Lower leg skin (tissue), 3 donors: ENCODE results near the gene ZC3HAV1.

Experiments used
- POLR2A ChIP-seq, 2 donors: fragments of 450-650 bp; IDR thresholded peaks; one replicate each; pipeline ENCODE4 v1.6.1; 2016 to 2017; ENCODE audit warnings: antibody characterized with exemption in 2 of 2, mild to moderate bottlenecking in 1 of 2, moderate library complexity in 1 of 2
- TF ChIP-seq, protein P1 (sequence below), 3 donors: fragments of 450-650 bp; IDR thresholded peaks; one replicate each; pipeline ENCODE4 v1.5.1; 2016; ENCODE audit warnings: antibody characterized with exemption in 3 of 3, mild to moderate bottlenecking in 3 of 3, moderate library complexity in 2 of 3

DNA sequence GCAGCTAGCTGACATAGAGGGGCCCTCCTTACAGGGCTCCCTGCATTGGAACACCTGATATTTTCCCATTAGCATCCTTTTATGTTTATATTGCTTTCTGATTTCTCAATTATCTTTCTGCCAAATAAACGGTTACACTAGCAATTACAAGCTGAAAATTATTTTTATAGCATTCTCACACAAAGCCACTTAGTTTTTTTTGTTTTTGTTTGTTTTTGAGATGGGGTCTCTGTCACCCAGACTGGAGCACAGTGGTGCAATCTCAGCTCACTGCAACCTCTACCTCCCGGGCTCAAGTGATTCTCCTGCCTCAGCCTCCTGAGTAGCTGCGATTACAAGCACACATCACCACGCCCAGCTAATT is 9.9 kb upstream of the ZC3HAV1 start:
- no peak for TF ChIP-seq POLR2A (IDR thresholded peaks at IDR 0.05)
- TF ChIP-seq, protein P1, sequence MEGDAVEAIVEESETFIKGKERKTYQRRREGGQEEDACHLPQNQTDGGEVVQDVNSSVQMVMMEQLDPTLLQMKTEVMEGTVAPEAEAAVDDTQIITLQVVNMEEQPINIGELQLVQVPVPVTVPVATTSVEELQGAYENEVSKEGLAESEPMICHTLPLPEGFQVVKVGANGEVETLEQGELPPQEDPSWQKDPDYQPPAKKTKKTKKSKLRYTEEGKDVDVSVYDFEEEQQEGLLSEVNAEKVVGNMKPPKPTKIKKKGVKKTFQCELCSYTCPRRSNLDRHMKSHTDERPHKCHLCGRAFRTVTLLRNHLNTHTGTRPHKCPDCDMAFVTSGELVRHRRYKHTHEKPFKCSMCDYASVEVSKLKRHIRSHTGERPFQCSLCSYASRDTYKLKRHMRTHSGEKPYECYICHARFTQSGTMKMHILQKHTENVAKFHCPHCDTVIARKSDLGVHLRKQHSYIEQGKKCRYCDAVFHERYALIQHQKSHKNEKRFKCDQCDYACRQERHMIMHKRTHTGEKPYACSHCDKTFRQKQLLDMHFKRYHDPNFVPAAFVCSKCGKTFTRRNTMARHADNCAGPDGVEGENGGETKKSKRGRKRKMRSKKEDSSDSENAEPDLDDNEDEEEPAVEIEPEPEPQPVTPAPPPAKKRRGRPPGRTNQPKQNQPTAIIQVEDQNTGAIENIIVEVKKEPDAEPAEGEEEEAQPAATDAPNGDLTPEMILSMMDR (IDR thresholded peaks at IDR 0.05) = no peak
